ENCODE results near the gene ZNF484.
"Not testable (repeated sequence)": the region's sequence is repeated elsewhere in the genome, so short reads cannot be mapped to it uniquely, and the experiment has no call there.

Gene ZNF484

GRCh38 chr9:92877531-92878430, at the start of gene ZNF484:
ZNF484 (minus strand) TSS chr9:92878038; CDS start chr9:92875029, 3,009 bp downstream.
- peak; percentile 98 for DNase-seq

DNA sequence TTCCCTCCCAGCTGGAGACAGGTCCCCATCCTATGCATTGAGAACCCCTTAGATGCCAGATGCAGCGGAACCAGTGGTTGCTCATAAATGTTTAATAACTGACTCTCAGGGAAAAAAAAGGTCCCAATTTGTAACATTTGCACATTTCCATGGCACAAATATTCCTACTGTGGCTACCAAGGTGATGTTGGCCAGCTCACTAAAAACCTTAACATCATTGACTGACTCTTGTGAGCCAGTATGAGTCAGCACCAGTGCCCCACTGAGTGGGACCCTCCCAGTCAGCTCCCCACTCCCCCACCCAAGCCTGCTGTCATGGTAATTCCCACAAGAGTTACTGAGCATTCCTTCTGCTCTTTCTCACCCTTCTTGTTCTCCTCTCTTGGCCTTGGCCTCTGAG, 42.6 kb upstream of the ZNF484 start:
- DNase-seq = no peak

GRCh38 chr9:92917176-92917800, 39.5 kb upstream of the ZNF484 start:
- DNase-seq = no peak

GRCh38 chr9:92911511-92912475, 34.0 kb upstream of the ZNF484 start:
- DNase-seq = no peak

DNA sequence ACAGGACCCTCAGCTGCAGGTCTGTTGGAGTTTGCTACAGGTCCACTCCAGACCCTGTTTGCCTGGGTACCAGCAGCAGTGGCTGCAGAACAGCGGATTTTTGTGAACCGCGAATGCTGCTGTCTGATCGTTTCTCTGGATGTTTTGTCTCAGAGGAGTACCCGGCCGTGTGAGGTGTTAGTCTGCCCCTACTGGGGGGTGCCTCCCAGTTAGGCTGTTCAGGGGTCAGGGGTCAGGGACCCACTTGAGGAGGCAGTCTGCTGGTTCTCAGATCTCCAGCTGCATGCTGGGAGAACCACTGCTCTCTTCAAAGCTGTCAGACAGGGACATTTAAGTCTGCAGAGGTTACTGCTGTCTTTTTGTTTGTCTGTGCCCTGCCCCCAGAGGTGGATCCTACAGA, 27.3 kb upstream of the ZNF484 start:
- not testable (repeated sequence) for DNase-seq

DNA sequence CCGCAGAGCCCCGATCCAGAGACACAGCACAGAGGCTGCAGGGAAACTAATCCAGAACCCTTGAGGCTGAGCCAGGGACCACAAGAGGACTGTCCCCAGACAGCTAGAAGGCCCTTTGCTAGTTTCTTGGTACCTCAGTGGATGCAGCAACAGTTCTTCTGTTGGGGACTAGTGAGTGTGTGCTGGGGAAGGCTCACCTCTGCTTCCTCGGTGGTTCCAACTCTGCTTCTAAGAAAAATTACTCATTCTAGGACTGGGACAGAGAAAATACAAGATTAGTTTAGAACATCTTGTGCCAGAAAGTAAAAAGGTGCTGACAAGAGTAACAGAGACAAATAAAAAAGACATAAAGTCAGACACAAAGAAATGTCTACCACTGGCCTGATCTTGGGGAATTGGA, 19.5 kb upstream of the ZNF484 start:
- no peak for DNase-seq

GRCh38 chr9:92895812-92896436, 18.1 kb upstream of the ZNF484 start:
- no peak for DNase-seq

DNA sequence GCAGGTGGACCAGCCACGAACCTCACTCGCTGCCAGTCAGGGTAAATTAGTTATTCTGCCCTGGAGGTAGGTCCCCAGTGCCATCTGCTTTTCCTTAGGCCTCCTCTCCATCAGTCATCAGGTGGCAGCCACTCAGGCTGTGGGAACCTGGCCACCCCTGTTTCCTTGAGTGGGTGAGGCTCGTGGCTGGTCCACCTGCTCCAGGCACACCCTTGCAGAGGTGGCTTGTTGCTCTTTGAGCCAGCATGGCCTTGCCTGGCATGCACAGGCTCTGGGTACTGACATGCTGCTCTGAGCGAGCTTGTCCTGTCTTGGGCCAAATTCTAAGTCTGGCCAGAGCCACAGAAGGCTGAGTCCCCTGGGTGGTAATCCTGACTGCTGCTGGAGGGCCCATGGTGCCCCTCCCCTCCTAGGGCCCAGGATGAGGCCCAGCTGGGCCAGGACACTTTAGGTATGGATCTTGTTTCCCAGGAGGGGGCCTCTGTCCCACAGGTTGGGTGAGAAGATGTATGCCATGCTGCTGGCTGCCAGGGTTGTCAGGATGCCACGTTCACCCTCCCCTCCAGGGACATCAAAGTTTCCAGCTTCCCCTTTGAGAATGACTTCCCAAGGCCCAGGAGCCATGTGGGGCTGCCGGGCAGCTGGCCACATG, 17.0 kb upstream of the ZNF484 start:
- DNase-seq = no peak

DNA sequence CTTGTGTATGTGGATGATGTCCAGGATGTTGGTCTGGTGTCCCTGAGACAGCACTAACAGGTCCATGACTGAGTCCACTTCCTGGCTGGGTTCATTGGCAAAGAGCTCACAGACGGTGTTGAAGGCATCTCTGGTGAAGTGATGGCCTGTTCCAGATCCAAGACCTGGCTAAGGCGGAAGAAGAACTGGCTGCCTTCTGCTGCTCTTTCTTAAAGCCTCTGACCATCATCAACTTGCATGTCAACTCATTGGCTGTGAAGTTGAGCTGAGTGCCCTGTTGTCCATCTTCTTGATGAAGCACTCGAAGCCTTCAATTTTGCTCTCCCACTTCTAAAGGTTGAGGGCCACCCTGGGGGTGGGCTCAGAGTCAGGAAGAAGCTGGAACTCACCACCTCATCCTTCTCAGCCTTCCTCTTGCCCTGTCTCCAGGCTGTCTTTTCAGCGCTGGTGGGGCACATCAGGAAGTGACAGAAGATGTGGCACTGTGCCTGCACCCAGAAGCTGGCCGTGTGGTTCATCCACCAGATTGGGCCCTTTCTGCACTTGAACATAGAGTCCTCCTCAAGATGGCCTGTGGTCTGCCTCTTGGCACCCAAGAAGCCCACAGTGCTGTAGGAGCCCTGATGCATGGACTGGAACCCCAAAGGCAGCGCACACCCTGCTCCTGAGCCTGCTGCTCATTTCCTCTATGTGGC, 16.2 kb upstream of the ZNF484 start:
- DNase-seq = not testable (repeated sequence)

GRCh38 chr9:92892276-92892675, 14.4 kb upstream of the ZNF484 start:
- not testable (repeated sequence) for DNase-seq

- no peak for DNase-seq
Measured at GRCh38 chr9:92890761-92891160, 12.9 kb upstream of the ZNF484 start.

- peak; percentile 17 for DNase-seq
Measured at GRCh38 chr9:92887880-92888338, 10.1 kb upstream of the ZNF484 start.

DNA sequence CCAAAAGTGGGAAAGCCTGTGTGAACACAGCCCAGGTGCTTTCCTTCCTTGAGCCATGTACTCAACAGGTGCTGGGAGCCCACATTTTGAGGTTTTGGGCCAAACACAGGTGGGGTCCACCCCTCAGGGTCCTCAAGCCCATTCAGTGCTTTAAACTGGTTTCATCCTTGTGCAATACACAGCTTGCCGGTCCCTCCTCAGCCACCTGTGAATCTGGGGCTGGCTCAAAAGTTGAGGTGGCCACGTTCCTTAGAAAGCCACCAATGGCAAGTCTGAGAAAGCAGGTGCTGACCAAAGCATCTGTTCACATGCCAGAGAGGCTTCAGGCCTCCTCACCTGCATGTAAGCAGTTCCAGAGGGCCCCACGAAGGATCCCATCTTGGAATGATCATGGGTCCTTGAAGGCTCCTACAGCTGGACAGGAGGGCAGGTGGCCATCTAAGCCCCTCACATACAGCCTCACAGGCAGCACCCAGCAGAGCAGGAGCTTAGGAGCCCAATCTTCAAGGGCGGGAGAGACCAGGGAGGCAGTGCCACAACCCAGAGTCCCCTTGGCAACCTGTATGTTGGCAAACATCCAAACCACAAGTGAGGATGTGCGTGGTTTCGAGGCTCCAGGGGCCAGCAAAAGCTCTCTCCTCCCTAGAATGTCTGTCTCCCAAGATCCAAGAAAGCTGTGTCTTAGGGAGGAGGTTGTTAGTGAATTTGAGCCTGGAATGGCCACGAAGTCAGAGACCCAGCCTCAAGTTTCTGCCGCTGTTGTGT, 9.2 kb upstream of the ZNF484 start:
- DNase-seq = peak; percentile 71

GRCh38 chr9:92883666-92884405, 6.0 kb upstream of the ZNF484 start:
- DNase-seq = not testable (repeated sequence)

DNA sequence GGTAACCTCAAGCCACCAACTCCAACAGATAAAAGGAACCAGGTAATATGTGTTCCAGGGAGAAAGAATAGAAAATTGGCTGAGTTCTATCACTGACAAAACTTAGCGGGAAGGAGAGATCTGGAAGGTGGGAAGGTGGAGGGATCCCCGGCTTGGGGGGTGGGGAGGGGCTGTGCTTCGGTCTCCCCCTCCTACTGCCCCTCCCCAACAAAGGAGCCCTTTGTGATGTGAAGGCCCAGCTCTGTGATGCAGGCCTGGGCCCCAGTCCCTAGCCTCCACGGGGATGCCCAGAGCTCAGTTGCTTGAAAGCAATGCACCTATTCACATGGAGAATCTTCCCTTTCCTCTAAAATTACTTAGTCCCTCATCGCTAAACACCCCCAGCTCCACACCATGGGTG, 4.4 kb upstream of the ZNF484 start:
- DNase-seq = no peak

GRCh38 chr9:92875373-92875772, 2.5 kb downstream of the ZNF484 start:
- no peak for DNase-seq

DNA sequence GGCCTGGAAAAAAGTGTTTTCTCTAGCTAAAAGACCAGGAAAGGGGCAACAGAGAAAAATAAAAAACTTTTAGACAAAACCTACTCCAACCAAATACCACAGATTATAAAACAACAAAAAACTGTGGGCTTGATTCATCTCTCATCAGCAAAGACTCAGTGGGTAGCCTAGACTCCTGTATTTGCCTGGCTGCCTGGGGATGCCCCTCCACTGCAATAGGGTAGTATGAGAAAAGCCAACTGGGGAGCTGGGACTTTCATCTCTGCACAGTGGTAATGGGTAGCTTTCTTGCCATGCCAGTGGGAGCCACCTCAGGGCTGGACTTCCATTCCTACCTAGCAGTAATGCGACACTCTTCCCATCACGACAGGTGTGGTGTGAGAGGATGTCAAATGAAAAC, 7.5 kb downstream of the ZNF484 start:
- no peak for DNase-seq

GRCh38 chr9:92866600-92866999, 11.2 kb downstream of the ZNF484 start:
- DNase-seq = not testable (repeated sequence)

DNA sequence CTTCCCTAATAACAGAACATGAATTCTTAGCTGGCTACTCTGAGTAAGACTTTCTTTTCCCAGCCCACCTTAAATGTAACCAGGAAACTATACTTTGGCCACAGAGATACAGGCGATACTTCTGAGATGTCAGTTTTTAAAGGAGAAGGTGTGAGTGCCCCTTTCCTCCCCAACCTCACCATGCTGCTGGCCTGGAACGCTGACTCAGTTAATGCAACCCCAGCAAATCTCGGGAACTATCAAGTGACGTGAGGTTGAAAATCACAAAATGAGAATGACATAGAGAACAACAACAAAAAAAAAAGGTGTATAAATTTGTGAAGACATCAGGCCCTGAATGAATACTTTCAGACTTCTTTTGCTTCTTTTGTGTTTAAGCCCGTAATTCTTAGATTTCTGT, 13.7 kb downstream of the ZNF484 start:
- no peak for DNase-seq

DNA sequence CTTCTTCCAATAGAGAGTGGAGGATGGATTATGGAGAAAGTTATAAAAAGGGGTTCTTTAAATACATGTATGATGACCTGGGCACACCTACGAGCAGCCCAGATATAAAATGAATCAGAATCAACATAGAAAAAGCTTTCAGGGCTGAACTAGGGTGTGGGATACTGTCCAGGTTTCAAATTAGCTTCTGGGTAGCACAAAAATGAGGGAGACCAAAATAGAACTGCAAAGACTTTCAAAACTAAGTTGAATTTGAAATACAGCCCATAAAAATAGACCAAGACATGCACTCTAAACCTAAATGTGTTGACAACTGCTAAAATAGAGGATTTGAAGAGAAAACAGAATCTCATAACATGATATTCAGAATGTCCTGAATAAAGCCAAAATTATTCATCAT, 17.0 kb downstream of the ZNF484 start:
- DNase-seq = no peak

Data from CD4-positive, alpha-beta T cell treated with Interleukin-12 subunit alpha and Interleukin-12 subunit beta, for 1 hour (primary cell).